Subcutaneous abdominal adipose tissue (tissue), 5 donors: ENCODE results near the gene GJA10.

ENCODE experiments used
- H3K27ac ChIP-seq: one replicate; pipeline ENCODE4 v1.7.0; 2013; ENCODE audit warnings: low read depth, mild to moderate bottlenecking, inconsistent platforms, low read length, moderate library complexity
- H3K27me3 ChIP-seq, 5 donors: one replicate each; pipeline ENCODE4 v1.7.0; 2013; ENCODE audit warnings: low read length in 5 of 5, inconsistent platforms in 1 of 5; ENCODE audit not compliant: control insufficient read depth in 5 of 5, insufficient read depth in 4 of 5
- H3K36me3 ChIP-seq, 5 donors: one replicate each; pipeline ENCODE4 v1.7.0; 2013; ENCODE audit warnings: low read length in 5 of 5; ENCODE audit not compliant: control insufficient read depth in 5 of 5, insufficient read depth in 5 of 5
- H3K4me1 ChIP-seq, 5 donors: one replicate each; pipeline ENCODE4 v1.7.0; 2013; ENCODE audit warnings: low read length in 5 of 5, mild to moderate bottlenecking in 3 of 5, moderate library complexity in 1 of 5; ENCODE audit not compliant: control insufficient read depth in 5 of 5, insufficient read depth in 5 of 5
- H3K4me3 ChIP-seq, 5 donors: one replicate each; pipeline ENCODE4 v1.7.0; 2013; ENCODE audit warnings: low read length in 5 of 5, low read depth in 1 of 5
- H3K9ac ChIP-seq, 5 donors: one replicate each; pipeline ENCODE4 v1.7.0; 2013; ENCODE audit warnings: low read length in 5 of 5, mild to moderate bottlenecking in 4 of 5, moderate library complexity in 3 of 5
- H3K9me3 ChIP-seq, 5 donors: one replicate each; pipeline ENCODE4 v1.7.0; 2013; ENCODE audit warnings: low read length in 5 of 5; ENCODE audit not compliant: control insufficient read depth in 5 of 5
- donor health status: healthy.
- donor health status: healthy.
- donor health status: healthy.
- donor health status: healthy.
- donor health status: healthy.

The GJA10 gene

DNA sequence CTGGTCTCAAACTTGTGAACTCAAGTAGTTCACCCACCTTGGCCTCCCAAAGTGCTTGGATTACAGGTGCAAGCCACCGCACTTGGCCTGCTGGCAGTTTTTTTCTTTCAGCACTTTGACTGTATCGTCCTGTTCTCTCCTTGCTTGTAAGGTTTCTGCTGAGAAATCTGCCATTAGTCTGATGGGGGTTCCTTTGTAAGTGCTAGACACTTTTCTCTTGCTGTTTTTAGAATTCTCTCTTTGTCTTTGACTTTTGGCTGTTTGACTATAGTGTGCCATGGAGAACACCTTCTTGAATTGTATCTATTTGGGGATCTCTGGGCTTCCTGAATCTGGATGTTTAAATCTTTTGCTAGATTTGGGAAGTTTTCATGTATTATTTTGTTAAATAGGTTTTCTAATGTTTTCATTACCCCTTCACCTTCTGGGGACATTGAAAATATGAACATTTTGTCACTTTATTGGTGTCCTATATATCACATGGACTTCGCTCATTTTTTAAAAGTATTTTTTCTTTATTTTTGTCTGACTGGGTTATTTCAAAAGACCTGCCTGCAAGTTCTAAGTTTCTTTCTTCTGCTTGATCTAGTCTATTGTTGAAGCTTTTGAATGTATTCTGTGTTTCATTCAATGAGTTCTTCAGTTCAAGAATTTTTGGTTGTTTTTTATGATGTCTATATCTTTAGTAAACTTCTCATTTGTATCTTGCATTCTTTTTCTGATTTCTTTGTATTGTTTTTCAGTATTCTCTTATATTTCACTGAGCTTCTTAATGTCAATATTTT lies 22.1 kb downstream of the GJA10 start:
- no peaks in the 10 kb centered on the region for H3K27me3 ChIP-seq
- H3K4me3 ChIP-seq, result no peak overlapping the region

DNA sequence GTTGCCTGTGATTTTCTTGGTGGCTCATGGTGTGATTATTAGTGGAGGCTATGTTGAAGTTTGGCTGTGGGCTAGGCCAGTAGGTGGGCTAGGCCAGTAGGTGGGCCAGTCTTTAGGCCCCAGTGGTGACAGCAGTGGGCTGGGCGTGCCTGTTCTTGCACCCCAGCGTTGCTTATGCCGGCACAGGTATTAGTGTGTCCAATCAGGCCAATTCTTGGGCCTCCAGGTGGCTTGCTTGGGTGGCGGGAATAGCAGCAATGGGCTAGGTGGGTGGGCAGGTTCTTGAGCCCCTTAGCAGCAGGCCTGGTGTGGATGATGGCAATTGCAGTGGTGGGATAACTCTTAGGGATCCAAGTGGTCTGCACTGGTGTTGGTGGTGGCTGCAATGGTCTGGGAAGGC lies 22.9 kb downstream of the GJA10 start:
- Histone ChIP-seq H3K9ac (no peak overlapping the region), H3K27me3 (no peaks in the 10 kb centered on the region), H3K4me3 (no peak overlapping the region), H3K36me3 (no peaks in the 10 kb centered on the region), H3K4me1 (no peaks in the 10 kb centered on the region), H3K9me3 (peaks cover 2 to 22% (median 16%) of the 10 kb centered on the region in 5 donors), H3K27ac (no peak overlapping the region)

More for the DNA sequence above, 22.1 kb downstream of the GJA10 start:
- Histone ChIP-seq H3K9ac (no peak overlapping the region), H3K4me1 (no peaks in the 10 kb centered on the region), H3K9me3 (peaks cover 2 to 22% (median 16%) of the 10 kb centered on the region in 5 donors), H3K36me3 (no peaks in the 10 kb centered on the region), H3K27ac (no peak overlapping the region)

DNA sequence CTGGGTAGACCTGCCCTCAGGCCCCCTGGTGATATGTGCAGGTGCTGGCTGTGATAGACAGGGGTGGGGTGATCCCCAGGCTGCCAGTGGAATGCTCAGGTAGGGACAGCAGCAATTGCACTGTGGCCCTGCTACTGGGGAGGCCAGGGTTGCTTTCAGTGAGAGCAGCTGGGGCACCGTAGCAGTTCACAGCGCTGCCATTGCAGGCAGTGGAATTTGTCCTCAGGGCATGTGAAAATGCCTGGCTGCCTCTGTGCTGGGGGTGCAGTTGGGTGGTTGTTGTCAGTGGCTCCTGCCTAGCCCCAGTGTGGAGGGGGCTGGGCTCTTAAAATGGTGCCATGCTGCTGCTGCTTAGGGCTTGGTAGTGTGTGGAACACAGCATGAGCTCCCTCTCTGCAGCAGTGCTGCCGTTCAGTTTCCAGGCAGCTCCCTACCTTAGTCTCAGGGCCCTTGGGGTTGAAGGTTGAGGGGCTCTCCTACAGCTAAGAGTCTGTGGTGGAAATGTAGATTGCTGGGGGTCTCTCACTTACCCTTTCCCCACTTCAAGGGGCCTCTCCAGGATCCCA lies 23.6 kb downstream of the GJA10 start:
- Histone ChIP-seq H3K27me3 (no peaks in the 10 kb centered on the region), H3K4me3 (no peak overlapping the region), H3K27ac (no peak overlapping the region), H3K36me3 (no peaks in the 10 kb centered on the region), H3K9me3 (peaks cover 2 to 22% (median 16%) of the 10 kb centered on the region in 5 donors), H3K4me1 (no peaks in the 10 kb centered on the region), H3K9ac (no peak overlapping the region)

DNA sequence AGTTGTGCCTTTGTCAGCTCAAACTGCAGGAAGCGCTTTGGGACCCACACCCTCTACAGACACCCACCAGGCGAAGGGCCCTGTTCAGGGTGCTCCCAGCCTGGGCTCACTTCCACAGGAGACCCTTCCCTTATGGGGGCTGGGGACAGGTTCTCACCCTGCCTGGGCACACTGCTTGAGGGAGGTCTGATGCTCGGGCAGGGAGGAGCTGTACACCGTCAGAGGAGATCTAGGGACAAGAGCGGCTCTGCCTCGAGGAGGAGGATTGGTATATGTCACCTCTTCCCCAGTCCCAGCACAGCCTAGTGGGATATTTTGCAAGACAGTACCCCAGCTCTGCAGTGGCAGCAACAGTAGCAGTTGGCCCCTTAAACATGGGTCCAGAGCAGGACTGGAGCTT lies 26.9 kb downstream of the GJA10 start:
- H3K4me1 ChIP-seq, result no peaks in the 10 kb centered on the region
- H3K36me3 ChIP-seq, result no peaks in the 10 kb centered on the region
- H3K27ac ChIP-seq, result no peak overlapping the region
- peaks cover 2 to 13% (median 12%) of the 10 kb centered on the region in 5 donors for H3K9me3 ChIP-seq
- no peak overlapping the region for H3K4me3 ChIP-seq
- no peak overlapping the region for H3K9ac ChIP-seq
- no peaks in the 10 kb centered on the region for H3K27me3 ChIP-seq

DNA sequence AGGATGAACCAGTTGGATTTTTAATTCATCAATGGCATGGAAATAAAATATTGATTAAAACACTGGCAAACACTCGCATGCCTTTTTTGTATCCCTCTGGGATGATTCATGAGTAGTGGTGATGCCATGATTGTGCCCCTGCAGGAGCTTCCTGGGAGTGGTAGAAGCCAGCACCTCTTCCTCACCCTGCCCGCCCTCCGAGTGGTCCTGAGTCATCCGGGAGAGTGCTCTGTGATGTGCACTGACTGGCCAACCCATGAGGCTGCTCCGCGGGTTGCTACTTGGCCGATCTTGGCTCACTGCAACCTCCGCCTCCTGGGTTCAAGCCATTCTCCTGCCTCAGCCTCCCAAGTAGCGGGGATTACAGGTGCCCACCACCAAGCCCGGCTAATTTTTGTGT lies 27.4 kb downstream of the GJA10 start:
- Histone ChIP-seq H3K9me3 (peaks cover 2 to 13% (median 8%) of the 10 kb centered on the region in 5 donors), H3K4me3 (no peak overlapping the region), H3K9ac (no peak overlapping the region), H3K27ac (no peak overlapping the region), H3K36me3 (no peaks in the 10 kb centered on the region), H3K4me1 (no peaks in the 10 kb centered on the region), H3K27me3 (no peaks in the 10 kb centered on the region)

DNA sequence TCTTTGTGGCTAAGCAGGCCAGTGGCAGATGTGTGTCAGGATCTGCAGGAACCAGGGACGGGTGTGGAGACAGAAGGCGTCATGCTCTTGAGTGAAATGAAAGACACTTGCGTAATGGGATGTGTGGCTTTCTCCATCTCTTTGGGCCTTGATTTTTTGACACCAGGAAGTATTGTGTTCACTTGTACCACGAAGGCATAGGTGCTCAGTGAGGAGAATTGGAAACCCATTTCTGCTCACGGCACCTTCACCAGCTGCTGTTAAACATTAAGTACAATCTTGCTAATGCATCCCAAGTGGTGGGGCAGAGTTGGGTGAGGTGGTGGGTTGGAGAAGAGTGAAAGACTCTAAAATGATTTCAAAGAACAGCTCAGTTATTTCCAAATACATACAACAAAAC lies 30.0 kb downstream of the GJA10 start:
- no peaks in the 10 kb centered on the region for H3K27me3 ChIP-seq
- no peaks in the 10 kb centered on the region for H3K4me1 ChIP-seq
- H3K36me3 ChIP-seq, result no peaks in the 10 kb centered on the region
- no peaks in the 10 kb centered on the region for H3K9me3 ChIP-seq
- H3K4me3 ChIP-seq, result no peak overlapping the region
- no peak overlapping the region for H3K27ac ChIP-seq
- no peak overlapping the region for H3K9ac ChIP-seq

DNA sequence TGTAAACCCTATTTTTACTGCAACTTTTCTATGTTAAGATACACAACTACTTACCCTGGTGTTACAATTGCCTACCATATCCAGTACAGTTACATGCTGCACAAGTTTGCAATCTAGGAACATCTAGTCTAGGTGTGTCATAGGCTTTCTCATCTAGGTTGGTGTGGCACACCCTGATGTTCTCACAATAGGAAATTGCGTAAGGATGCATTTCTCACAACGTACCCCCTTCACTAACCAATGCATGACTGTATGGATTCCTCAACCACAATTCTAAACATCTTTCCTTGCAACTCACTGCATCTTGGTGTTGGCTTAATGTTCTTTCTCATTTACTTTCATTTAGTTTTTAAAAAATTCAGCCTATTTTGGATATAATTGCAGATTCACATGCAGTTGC lies 31.6 kb downstream of the GJA10 start:
- Histone ChIP-seq H3K9me3 (no peaks in the 10 kb centered on the region), H3K36me3 (no peaks in the 10 kb centered on the region), H3K9ac (no peak overlapping the region), H3K4me1 (no peaks in the 10 kb centered on the region), H3K27me3 (no peaks in the 10 kb centered on the region), H3K4me3 (no peak overlapping the region), H3K27ac (no peak overlapping the region)

DNA sequence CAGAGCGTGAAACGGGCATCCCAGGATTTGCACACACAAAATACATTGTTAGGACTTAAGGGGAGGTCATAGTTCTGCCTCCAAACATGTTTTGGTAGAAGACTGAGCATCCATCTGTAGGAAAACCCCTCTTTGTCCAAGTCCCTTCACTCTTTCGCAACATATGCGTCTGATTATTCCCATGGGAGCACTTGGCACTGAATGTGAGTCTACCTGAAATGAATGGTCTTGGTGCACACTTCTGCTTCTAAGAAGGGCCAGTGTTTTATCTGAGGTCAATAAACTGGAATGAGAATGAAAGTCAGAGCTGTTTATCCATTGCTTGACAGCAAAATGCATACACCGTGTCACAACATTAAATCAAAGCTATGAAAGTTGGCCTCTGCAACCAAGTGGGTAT lies 33.0 kb downstream of the GJA10 start:
- H3K4me1 ChIP-seq, result no peaks in the 10 kb centered on the region
- no peak overlapping the region for H3K4me3 ChIP-seq
- H3K9me3 ChIP-seq, result no peaks in the 10 kb centered on the region
- no peak overlapping the region for H3K9ac ChIP-seq
- H3K36me3 ChIP-seq, result peaks cover 0 to 4% (median 3%) of the 10 kb centered on the region in 5 donors
- no peak overlapping the region for H3K27ac ChIP-seq
- no peaks in the 10 kb centered on the region for H3K27me3 ChIP-seq

DNA sequence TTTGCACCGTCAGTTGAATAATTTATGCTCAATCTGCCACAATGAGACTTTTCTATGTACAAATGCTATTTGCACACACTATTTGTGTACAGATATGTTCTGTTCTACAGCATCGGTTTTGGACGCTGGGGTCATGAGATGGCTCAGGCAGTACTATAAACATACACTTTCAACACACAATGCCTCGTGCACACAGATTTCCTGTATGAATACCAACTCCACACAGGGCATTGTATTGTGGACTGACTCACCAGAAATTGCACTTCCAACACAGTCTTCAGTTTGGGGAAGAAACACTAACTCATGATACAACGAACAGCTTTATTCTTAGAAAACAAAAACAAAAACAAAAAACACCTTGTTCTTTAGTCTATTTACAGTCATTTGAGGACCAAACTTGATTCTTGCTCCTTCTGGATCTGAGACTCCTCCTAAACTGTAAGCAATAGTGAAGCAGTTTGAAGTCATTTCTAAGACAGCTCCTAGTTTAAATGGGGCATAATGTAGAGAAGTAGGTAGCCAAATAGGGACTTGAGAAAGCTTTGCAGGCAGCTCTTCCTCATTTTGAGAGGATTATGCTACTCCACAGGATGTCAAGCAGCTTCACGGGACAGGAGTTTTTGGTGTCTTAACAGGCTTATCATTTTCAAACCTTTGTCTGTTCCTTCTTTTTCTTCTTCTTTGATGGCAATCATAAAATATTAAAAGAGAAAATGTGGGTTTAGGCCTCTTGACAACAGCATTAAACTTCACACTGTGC lies 33.7 kb downstream of the GJA10 start:
- Histone ChIP-seq H3K9ac (no peak overlapping the region), H3K27ac (no peak overlapping the region), H3K27me3 (no peaks in the 10 kb centered on the region), H3K4me1 (no peaks in the 10 kb centered on the region), H3K36me3 (peaks cover 0 to 8% (median 7%) of the 10 kb centered on the region in 5 donors), H3K9me3 (no peaks in the 10 kb centered on the region), H3K4me3 (no peak overlapping the region)

DNA sequence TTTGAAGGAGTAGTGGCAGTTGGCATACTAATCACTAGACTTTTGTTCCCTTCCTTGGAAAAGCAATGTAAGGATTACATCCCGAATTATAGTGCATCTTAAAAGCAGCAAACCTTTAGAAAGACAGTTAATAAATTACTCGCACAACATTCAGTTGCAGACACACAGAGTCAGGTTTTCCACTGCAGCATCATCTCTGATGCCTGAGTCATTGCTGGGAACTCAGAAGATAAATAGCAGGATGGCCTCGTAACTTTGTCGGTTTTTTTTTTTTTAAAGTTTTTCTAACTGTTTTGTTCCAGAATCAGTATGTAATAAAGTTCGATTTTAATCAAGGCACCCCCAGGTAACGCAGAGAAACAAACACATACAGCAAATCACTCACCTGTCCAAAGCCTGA lies 34.3 kb downstream of the GJA10 start:
- no peaks in the 10 kb centered on the region for H3K27me3 ChIP-seq
- no peaks in the 10 kb centered on the region for H3K4me1 ChIP-seq
- H3K9me3 ChIP-seq, result no peaks in the 10 kb centered on the region
- H3K36me3 ChIP-seq, result peaks cover 0 to 8% (median 7%) of the 10 kb centered on the region in 5 donors
- H3K9ac ChIP-seq, result no peak overlapping the region
- no peak overlapping the region for H3K27ac ChIP-seq
- no peak overlapping the region for H3K4me3 ChIP-seq
